NCI-H1092 (cell line): ENCODE results near the gene ZSCAN5A.
"Not testable (repeated sequence)": the region's sequence is repeated elsewhere in the genome, so short reads cannot be mapped to it uniquely, and the experiment has no call there.

Experiments
- DNase-seq: peaks from one replicate; lab custom pipeline; 2025; lab: John Stamatoyannopoulos, UW

Gene ZSCAN5A

DNA sequence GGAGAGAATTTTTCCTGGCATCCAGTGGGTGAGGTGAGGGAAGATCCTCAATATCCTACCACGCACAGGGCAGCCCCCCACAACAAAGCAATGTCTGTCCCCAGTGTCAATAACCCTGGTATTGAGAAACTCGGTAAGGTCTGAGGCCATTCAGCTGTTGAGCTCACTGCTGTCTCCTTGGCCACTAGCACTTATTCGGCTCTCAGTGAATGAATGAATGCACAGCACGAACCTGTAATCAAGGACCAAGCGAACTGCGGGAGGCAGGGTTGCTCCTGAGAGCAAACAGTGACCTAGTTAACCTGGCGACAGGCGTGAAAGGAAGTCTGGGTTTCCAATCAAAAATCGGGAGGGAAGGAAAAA, 640 bp downstream of the ZSCAN5A start:
- DNase-seq, result no peak

DNA sequence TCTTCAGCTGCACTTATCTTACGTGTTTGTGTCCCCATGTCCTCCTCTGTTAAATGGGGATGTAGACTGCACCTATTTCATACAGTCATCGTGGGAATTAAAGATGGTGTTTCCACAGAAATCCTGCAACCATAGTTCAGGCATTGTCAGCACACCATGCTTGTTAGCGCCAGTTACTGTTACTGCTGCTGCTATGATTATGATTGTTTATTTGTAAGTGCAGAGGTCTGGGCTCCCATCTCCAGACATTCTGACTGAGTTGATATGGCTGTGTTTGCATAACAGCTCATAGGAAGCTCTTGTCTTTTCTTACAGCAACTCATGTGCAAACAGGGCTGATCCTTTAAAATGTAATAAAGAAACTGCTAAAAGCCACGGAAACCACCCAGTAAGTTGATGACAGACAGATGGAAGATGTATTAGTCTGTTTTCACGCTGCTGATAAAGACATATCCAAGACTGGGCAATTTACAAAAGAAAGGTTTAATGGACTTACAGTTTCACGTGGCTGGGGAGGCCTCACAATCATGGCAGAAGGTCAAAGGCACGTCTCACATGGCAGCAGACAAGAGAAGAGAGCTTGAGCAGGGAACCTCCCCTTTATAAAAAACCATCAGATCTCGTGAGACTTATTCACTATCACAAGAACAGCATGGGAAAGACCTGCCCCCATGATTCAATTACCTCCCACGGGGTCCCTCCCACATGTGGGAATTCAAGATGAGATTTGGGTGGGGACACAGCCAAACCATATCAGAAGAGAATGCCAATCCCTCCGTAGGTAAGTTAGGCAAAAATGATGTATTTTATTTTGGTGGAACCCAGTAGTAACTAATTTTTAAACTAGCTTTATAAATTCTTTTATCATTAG, 1.6 kb downstream of the ZSCAN5A start:
- DNase-seq, result no peak

DNA sequence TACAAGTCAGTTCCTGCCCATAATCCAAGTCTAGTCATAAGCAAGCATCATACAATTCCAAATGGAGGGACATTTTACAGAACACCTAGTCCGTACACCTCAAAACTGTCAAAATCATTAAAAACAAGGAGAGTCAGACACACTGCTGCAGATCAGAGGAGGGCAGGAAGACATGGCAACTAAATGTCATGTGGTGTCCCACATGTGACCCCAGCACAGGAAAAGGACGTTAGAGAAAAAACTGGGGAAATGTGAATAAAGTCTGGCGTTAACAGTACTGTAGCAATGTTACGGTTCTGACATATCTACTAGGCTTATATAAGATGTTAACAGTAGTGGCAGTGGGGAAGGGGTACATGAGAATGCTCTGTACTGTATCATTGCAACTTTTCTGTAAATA, 2.3 kb downstream of the ZSCAN5A start:
- no peak for DNase-seq

DNA sequence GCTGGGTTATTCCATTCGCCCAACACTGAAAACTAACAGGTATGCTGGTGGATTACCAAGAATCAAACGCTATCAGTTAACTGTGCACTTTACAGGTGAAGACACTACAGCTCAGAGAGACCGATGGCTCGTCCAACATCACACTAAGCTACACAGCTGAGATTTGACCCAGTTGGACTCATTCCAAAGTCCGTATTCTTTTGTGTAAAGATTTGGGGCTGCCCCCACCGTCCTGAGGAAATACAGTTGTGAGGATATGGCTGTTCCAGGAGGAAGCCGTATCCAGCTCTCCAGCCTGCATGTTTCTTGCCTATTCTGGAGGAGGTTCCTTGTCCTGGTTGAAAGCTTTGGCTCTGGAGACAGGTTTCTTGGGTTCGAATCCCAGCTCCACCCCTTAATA, 4.2 kb downstream of the ZSCAN5A start:
- no peak for DNase-seq

DNA sequence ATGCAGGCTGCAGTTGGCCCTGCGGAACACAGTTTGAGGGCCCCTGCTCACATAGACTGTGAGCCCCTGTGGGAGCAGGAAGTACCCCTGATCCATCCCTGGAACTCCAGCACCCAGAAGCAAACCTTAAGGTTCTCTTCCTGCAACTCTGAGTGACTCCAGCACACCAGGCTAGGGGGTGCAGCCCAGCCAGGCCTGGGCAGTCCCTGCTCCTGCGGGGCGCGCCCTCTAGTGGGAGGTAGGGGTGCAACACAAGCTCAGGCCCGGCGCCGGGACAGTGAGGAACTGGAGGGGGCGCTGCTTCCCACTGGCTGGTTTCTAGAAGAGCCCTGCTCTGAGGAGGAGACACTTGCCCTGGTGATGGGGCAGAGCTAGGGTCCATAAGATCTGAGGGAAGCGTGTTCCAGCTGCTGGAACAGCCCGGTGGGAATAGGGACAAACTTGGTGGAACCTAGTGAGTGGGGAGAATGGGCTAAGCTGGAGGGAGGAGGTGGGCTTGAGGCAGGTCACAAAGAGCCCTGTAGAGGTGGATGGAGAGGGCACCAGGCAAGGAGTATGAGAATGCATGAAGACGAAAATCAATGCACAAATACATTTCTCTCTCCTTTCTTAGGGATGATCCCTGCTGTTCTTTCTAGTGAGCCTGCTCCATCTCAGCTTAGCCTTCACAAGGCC, 5.0 kb downstream of the ZSCAN5A start:
- no peak for DNase-seq

DNA sequence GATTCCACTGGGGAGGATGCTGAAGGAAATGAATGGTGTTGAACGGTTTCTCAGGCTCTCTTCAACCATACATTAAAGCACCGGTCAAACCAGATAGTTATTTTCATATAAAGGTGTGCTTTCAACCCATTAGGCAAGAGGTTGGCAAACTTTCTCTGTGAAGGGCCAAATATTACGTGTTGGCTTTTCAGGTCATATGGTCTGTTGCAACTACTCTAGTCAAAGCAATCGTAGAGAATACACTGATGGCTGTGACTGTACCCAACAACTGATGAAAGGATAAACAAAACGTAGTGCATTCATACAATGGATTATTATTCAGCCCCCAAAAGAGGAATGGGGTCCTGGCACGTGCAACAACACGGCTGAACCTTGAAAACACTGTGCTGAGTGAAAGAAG, 5.8 kb downstream of the ZSCAN5A start:
- no peak for DNase-seq

DNA sequence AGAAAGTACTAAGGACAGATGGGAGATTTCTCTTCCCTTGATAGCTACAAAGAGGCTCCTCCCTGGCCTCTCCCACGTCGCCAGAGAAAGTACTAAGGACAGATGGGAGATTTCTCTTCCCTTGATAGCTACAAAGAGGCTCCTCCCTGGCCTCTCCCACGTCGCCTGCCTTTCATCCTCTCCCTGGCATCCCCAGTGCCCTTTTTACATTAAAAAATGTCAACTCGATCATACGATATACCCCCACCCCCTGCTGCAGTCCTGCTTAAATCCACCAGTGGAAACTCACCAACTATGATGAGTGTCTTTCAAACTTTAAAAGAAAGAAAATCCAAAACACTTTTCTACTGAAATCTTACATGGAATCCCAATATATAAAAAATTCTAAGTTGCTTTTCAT, 7.6 kb downstream of the ZSCAN5A start:
- not testable (repeated sequence) for DNase-seq

DNA sequence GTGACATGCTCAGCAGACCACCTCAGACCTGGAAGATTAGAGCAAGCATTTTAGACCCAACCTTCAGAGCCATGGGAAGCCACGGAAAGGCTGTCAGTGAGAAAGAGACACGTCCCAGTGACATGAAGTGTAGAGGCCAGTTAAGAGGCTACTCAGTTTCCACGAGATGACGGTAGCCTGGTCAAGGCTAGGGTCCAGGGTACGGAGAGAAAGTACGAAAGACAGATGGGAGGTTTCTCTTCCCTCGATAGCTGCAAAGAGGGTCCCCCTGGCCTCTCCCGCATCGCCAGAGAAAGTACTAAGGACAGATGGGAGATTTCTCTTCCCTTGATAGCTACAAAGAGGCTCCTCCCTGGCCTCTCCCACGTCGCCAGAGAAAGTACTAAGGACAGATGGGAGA, 8.6 kb downstream of the ZSCAN5A start:
- DNase-seq, result no peak

DNA sequence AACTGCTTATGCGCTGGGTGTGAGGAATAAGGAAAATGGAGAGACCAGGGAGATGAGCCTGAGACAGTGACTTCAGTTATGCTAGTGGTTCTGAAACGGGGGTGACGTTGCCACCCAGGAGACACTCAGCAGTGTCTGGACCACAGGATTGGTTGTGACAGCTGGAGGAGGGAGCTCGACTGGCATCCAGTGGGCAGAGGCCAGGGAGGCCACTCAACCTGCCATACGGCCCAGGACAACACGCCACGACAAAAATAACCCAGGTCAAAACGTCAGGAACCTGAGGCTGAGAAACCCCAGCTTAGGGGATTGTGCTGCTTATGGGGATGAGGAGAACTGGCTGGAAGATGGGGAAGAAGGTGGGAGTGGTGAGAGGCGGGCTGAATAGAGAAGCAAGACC, 10.4 kb downstream of the ZSCAN5A start:
- DNase-seq, result no peak

DNA sequence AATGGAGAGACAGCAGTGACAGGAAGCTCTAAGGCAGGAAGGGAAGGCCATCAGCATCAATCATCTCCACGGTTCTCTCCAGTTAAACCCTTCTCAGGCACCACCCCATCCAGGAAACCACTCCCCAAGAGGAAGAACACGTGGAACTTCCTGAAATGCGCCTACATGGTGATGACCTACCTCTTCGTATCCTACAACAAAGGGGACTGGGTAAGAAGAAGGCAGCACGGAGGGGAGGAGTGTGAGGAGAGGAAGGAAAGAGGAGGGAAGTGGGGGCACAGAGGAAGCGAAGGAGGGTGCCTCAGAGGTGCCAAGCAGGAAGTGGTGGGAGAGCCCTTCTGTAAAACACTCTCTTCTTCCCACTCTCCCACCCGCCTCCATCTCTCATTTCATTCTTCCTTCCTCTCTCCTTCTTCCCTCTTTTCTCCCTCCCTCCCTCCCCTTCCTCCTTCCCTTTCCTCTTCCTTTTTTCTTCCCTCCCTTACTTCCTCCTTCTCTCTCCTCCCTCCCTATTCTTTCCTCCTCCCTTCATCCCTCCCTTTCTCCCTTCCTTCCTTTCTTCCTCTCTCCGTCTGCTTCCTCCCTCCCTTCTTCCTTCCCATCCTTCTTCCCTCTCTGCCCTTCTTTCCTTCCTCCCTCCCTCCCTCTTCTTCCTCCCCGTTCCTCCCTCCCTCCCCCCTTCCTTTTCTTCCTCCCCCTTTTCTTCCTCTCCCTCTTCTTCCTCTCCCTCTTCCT, 12.6 kb downstream of the ZSCAN5A start:
- DNase-seq, result no peak

DNA sequence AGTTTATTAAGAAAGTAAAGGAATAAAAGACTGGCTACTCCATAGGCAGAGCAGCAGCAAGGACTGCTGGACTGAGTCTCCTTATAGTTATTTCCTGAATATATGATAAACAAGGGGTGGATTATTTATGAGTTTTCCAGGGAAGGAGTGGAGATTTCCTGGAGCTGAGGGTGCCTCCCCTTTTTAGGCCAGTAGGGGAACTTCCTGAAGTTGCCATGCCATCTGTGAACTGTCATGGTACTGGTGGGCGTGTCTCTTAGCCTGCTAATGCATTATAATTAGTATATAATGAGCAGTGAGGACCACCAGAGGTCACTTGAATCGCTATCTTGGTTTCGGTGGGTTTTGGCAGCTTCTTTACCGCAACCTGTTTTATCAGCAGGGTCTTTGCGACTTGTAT, 13.5 kb downstream of the ZSCAN5A start:
- no peak for DNase-seq

DNA sequence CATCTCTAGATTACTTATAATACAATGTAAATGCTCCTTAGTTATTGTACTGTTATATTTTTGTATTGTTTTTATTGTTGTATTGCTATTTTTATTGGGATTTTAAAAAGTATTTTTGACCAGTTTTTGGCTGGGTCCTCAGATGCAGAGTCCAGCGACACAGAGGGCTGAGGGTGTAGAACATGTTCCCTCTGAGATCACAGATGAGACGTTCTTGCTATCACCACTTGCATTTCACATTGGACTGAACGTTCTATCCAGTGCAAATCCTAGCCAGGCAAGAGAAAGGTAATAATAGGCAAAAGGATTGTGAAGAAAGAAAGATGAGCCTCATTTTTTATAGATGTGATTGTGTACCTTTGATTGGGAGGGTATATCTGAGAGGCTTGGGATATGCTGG, 15.0 kb downstream of the ZSCAN5A start:
- no peak for DNase-seq

DNA sequence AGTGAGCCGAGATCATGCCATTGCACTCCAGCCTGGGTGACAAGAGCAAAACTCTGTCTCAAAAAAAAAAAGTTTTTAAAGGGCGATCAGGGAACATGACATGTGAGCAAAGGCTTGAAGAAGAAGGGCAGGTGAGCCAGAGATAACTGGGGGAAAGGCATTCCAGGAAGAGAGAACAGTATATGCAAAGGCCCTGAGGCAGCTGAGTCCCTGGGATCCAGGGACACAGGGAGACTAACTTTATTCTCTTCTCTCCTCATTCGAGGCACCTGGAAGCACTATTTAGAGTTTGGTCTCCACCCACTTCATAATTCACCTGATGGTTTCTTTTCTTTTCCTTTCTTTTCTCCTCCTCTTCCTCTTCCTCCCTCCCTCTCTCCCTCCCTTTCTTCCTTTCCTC, 17.6 kb downstream of the ZSCAN5A start:
- DNase-seq, result no peak

DNA sequence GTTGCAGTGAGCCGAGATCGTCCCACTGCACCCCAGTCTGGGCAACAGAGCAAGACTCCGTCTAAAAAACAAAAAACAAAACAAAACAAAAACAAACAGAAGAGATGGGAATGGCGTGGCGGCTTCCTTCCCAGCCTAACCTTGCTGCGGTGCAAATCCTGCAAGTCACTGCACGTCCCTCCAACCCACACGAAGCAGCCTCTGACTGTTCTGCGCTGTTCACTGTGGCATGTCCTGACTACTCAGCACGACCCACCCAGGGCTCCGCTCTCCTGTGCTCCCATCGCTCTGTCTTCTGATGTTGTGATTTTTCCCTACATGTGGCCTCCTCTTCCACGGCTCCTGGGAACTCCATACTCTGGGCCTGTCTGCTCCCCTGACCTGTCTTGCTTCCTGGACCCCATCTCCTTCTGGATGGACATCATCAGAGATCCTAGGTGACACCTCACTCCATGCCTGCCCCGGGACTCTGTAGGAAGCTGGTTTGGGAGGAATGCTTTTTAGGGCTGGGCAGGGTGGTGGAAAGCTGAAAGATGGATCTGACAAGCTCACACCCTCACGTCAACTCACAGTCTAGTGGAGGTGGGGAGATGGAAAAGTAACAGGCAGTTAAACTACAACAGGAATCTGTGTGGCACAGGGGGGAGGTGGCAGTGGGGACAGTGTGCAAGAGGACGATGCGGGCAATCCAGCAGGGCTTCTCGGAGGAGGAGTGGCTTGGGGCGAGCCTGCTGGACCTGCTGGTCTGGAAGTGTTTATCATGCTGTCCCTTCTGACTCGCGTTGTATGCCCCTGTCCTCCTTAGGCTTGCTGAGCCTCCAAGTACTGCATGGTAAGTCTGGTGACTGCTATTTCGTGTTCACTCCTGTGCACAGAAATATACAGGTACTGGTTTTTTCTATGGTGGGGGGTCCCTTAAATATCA, 18.8 kb downstream of the ZSCAN5A start:
- no peak for DNase-seq

DNA sequence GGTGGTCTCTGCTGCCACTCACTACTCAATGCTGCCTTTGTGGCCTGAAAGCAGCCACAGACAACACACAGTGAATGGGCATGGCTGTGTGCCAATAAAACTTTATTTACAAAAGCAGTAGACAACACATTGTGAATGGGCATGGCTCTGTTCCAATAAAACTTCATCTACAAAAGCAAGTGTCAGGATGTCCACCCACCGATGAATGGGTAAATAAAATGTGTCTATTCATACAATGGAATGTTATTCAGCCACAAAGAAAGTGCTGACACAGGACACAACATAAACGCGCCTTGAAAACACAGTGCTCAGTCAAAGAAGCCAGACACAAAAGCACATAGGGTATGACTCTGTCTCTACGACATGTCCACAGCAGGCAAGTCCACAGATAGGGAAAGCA, 20.1 kb downstream of the ZSCAN5A start:
- peak; percentile 13 for DNase-seq

DNA sequence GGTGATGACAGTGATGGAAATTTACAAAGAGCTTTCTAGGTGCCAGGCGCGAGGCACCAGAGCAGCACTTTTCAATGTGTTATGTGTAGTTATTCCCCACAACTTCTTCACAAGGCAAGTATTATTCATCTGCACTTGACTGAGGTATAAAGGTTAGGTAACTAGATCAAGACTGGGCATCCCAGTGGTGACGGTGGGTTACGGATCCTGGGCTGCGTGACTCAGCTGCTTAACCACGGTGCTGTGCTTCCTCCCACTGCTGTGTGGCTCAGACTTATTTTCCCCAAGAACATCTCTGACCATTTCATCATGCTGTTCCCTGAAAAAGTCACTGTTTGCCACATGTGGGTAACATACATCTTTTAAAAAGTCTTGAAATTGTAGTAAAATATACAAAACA, 22.8 kb downstream of the ZSCAN5A start:
- DNase-seq, result no peak

DNA sequence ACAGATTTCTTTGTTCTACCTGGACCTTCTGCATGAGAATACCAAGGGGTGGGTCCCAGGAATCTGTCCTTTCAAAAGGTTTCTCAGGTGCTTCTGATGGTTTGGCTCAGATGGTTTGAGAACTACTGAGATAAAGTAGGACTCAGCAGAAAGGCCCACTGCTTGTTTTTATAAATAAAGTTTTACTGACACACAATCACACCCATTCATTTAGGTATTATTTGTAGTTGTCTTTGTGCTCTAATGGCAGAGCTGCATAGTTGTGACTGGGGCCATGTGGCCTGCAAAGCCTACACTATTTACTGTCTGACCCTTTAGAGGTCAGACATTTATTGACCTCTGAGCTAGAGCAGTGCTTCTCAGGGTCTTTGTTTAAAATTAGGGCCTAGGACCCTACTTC, 24.5 kb downstream of the ZSCAN5A start:
- DNase-seq, result no peak

DNA sequence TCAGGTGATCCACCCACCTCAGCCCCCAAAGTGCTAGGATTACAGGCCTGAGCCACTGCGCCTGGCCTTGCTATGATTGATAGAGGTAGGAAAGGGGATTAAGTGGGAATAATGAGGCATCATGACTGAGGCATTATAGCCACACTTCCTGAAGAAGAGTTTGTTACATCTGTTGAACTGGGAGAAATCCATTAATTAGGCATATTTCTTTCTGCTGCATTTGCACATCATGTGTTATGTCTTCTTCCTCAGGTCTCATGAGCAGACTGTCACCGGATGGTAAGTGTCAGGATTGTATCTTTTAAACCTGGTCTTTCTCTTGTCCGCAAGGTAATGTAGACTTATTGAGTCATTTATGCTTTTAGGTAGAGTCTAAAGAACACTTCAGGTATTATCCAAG, 29.9 kb downstream of the ZSCAN5A start:
- no peak for DNase-seq

DNA sequence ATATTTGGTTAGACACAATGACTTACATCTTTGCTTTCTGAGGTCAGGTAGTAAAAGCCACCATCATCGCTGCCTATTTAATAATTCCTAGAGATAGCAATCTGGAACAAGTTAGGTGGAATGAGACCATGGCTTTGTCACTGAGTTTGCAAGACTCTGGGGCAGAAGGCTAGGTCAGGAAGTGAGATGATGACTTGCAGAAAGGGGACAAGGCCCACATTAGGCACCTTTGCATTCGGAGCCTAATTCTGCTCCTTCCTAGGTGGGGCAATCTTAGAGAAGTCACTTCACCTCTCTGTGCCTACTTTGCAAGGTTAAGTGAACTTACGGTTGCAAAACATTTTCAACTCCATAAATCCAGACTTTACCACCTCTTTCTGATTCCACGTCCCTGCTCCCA, 31.8 kb downstream of the ZSCAN5A start:
- DNase-seq, result no peak

DNA sequence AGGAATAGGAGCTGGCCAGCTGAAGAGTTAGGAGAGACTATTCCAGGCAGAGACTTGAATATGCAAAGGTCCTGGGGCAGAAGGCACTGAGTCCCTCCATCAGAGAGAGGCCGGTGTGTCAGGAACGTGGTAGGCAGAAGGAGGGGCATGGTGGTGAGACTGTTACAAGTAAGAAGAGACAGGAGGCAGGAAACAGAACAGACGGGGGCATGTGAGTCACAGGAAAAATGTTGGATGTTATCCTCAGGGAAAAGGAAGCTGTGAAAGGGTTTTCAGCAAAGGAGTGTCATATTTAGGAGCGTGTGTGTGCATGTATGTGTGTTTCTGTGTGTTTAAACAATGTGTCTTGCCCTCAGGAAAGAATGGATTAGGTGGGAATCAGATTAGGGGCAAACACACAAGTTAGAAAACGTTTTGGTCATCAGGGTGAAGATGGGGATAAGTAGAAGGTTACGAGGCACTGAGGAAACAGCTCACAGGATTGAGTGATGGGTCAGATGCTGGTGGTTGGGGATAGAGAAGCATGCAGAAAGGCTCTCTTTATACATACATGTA, 41.0 kb downstream of the ZSCAN5A start:
- DNase-seq, result no peak

DNA sequence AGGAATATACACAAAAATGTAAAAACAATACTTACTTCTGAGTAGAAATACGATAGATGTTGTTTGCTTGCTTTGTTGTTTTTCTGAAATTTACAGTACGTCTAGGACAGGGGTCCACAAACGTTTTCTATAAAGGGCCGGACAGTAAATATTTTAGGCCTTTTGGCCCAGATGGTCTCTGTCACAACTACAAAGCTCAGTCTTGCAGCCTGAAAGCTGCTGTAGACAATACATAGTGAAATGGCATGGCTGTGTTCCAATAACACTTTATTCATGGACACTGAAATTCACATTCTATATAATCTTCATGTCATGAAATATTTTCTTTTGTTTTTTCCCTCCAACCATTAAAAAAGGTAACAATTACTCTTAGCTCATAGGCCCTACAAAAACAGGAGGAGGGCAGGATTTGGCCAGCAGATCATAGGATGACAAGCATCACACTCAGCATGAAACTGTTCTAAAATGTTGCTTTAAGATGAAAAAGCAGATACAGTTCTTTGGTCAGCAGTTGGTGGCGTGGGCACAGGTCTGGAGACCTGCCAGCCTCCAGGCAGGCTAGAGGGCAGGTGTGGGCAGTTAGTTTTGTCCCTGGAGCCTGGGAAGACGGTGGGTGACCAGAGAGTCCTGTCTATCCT, 42.4 kb downstream of the ZSCAN5A start, which contains the start of gene EDDM13:
EDDM13 (plus strand) TSS at position 588 of the 638 bp plus-strand sequence. CDS start 87 bp downstream, outside the sequence.
- no peak for DNase-seq
